ENCODE measurements around the gene CADPS. TPM values are rescaled to one million over a fixed set of nuclear protein-coding genes. Genes with fewer than 3 reads are reported as not detected.

CADPS gene
- polyA plus RNA-seq, 2 of the 4 experiments (the other 2 are of a cell fraction) = not detected

DNA sequence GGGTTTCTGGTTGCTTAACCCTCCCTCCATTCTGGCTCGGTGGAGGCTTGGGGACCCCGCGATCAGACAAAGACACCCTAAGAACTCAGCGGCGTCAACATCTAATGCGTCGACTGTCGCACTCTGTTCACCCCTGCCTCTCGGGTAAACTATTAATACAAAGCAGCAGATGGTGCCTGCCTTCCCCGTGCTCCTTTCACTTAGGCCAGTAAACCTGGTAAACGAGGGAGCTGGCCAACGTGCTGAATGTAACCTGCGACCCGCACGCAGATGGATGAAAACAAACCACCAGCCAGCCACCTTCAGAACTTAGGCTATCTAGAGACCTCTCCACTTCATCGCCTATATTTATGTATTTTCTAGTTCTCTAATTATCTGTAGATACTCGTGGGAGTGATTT, 848 bp upstream of the CADPS start:
- Histone ChIP-seq H3K4me2 (no peak overlapping the region), H3K4me3 (no peak overlapping the region), H3K9me3 (no peaks in the 10 kb centered on the region), H3K27ac (no peak overlapping the region), H3K4me1 (no peaks in the 10 kb centered on the region)
- POLR2A ChIA-PET = no interaction called here
- WGBS (ENCODE audit: missing lambda C conversion rate) = 54% methylated on average over 13 of the region's 17 CpGs
- ATAC-seq (no peak), FAIRE-seq (no peak), DNase-seq (ENCODE audit: low read depth in 1 of 2, low spot score in 1 of 2) (peak in 1 of 2 experiments; percentile 1)
- CTCF ChIA-PET = no interaction called here
- peak; percentile 67; the same call in 1 of the 2 replicates for TF ChIP-seq REST (IDR thresholded peaks at IDR 0.05)
- TF ChIP-seq, protein P1, sequence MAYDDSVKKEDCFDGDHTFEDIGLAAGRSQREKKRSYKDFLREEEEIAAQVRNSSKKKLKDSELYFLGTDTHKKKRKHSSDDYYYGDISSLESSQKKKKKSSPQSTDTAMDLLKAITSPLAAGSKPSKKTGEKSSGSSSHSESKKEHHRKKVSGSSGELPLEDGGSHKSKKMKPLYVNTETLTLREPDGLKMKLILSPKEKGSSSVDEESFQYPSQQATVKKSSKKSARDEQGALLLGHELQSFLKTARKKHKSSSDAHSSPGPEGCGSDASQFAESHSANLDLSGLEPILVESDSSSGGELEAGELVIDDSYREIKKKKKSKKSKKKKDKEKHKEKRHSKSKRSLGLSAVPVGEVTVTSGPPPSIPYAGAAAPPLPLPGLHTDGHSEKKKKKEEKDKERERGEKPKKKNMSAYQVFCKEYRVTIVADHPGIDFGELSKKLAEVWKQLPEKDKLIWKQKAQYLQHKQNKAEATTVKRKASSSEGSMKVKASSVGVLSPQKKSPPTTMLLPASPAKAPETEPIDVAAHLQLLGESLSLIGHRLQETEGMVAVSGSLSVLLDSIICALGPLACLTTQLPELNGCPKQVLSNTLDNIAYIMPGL (CRISPR knock-in tag; IDR thresholded peaks at IDR 0.05; ENCODE audit: borderline replicate concordance) = no peak
- TF ChIP-seq HOXB5 (CRISPR knock-in tag; IDR thresholded peaks at IDR 0.05) = no peak
- TF ChIP-seq POLR2AphosphoS2 (conservative IDR thresholded peaks at IDR 0.05; ENCODE audit: low read length) = no peak

- no peak overlapping the region for H3K4me3 ChIP-seq
- no peaks in the 10 kb centered on the region for H3K4me1 ChIP-seq
- no peak for FAIRE-seq
- H3K9me3 ChIP-seq = no peaks in the 10 kb centered on the region
- DNase-seq (ENCODE audit: low read depth in 1 of 2, low spot score in 1 of 2) = no peak
- no peak overlapping the region for H3K27ac ChIP-seq
- CTCF ChIA-PET = no interaction called here
- no peak for TF ChIP-seq NR3C1 (IDR thresholded peaks at IDR 0.05)
- TF ChIP-seq RCOR1 (IDR thresholded peaks at IDR 0.05; ENCODE audit: low read depth, low read length) = no peak
- TF ChIP-seq NPAS2 (CRISPR knock-in tag; IDR thresholded peaks at IDR 0.05; ENCODE audit: borderline replicate concordance) = no peak
- no peak for TF ChIP-seq REST (IDR thresholded peaks at IDR 0.05)
- no peak for TF ChIP-seq CBX8 (IDR thresholded peaks at IDR 0.05)
- TF ChIP-seq JUN (IDR thresholded peaks at IDR 0.05) = no peak
- TF ChIP-seq PHF8 (IDR thresholded peaks at IDR 0.05; ENCODE audit: borderline replicate concordance, low read depth) = no peak
- TF ChIP-seq KDM5A (IDR thresholded peaks at IDR 0.05) = no peak
- no peak for TF ChIP-seq RAD21 (conservative IDR thresholded peaks at IDR 0.05 in 1 of 2, IDR thresholded peaks at IDR 0.05 in 1 of 2)
- ATAC-seq = no peak
- POLR2A ChIA-PET = no interaction called here
- no peak overlapping the region for H3K4me2 ChIP-seq
- WGBS (ENCODE audit: missing lambda C conversion rate) = 60% methylated on average over 18 of the region's 18 CpGs
These were observed 364 bp upstream of the CADPS start for GRCh38 chr3:62875558-62876002.

All from A549 (cell line).